Stomach (tissue), 9 donors: ENCODE results near the gene TSPAN1. TPM values are rescaled to one million over a fixed set of nuclear protein-coding genes. Genes with fewer than 3 reads are reported as not detected.

Source experiments
- DNase-seq, 2 donors: peaks; one replicate each; pipeline versions ENCODE4 v3.0.0 to v3.0.0-alpha.2; 2013 to 2019
- H3K27ac ChIP-seq, 5 donors: fragments of 200-600 bp in 4 of 5; sonication (generic) in 4 of 5; one replicate each; pipeline ENCODE4 v1.5.1; 2013 to 2019; ENCODE audit warnings: mild to moderate bottlenecking in 1 of 5, moderate library complexity in 1 of 5
- H3K27me3 ChIP-seq, 3 donors: fragments of 200-600 bp; sonication (generic); one replicate each; pipeline ENCODE4 v1.5.1; 2017 to 2019; ENCODE audit warnings: mixed run types in 1 of 3
- H3K36me3 ChIP-seq, 4 donors: fragments of 200-600 bp; sonication (generic); 1 replicate in 3 of 4; 2 replicates in 1 of 4; pipeline ENCODE4 v1.5.1; 2016 to 2019
- H3K4me1 ChIP-seq, 4 donors: fragments of 200-600 bp; sonication (generic); one replicate each; pipeline ENCODE4 v1.5.1; 2016 to 2019
- H3K4me3 ChIP-seq, 4 donors: fragments of 200-600 bp; sonication (generic) in 3 of 4; one replicate each; pipeline ENCODE4 v1.5.1; 2016 to 2019; ENCODE audit warnings: mild to moderate bottlenecking in 1 of 4
- H3K9me3 ChIP-seq, 4 donors: fragments of 200-600 bp; sonication (generic); one replicate each; pipeline ENCODE4 v1.5.1; 2016 to 2019
- CTCF ChIP-seq, 7 experiments: fragments of 450-650 bp in 4 of 7; fragments of 200-600 bp in 3 of 7; sonication (generic) in 3 of 7; IDR thresholded peaks; one replicate each; pipeline ENCODE4 v1.5.1; 2016 to 2019; ENCODE audit warnings: antibody characterized with exemption in 7 of 7, control low read depth in 2 of 7, mild to moderate bottlenecking in 1 of 7
- EP300 ChIP-seq: sonication (generic); formaldehyde crosslinking; IDR thresholded peaks from one replicate; pipeline ENCODE4 v1.6.1; 2017; ENCODE audit warnings: antibody characterized with exemption
- POLR2A ChIP-seq, 4 donors: fragments of 450-650 bp; IDR thresholded peaks; one replicate each; pipeline ENCODE4 v1.6.1; 2016; ENCODE audit warnings: antibody characterized with exemption in 4 of 4, control low read depth in 2 of 4, mild to moderate bottlenecking in 1 of 4, moderate library complexity in 1 of 4
- POLR2AphosphoS5 ChIP-seq, 3 donors: sonication (generic); formaldehyde crosslinking; IDR thresholded peaks; one replicate each; pipeline ENCODE4 v1.6.1; 2016; ENCODE audit warnings: antibody characterized with exemption in 3 of 3
- WGBS, 5 donors: extraction: QIAGEN DNeasy Blood & Tissue Kit in 3 of 5; methylation state at CpG; one replicate each; pipeline versions ENCODE4 v1.1.5 to v1.1.7; 2013 to 2018; 5-methylcytosine and 5-hydroxymethylcytosine counted together
- intact Hi-C: fragments of 100-400 bp; cut with DNase I; formaldehyde crosslinking; loops from one replicate; pipeline ENCODE4 v1.15.1; 2023; ENCODE audit warnings: low total_unique reads
- polyA plus RNA-seq, 3 donors: library from polyadenylated mRNA; stranded (reverse); fragments of 200-250 nt; gene quantifications; one replicate each; pipeline ENCODE4 v1.2.3, GENCODE V29; 2013
- total RNA-seq, 5 donors: library from RNA; depleted of rRNA; stranded (reverse); fragments of >200 nt; gene quantifications; one replicate each; pipeline versions ENCODE4 v1.1.0 to v1.2.3, GENCODE V29; 2014 to 2016
- donor health status: healthy with polysubstance abuse.
- donor health status: Bipolar disorder and iron deficiency.
- donor health status: healthy.

The TSPAN1 gene
- total and polyA plus RNA-seq, 8 donors, result 35.9 to 154 (median 73.0) TPM

- Histone ChIP-seq H3K4me1 (peaks cover 10 to 56% (median 28%) of the 10 kb centered on the region in 4 donors), H3K4me3 (peak overlapping the region; percentile 58 to 65 (median 64)), H3K36me3 (no peaks in the 10 kb centered on the region), H3K27ac (peak overlapping the region in 4 of 5 donors; percentile 95 to 98 (median 95)), H3K9me3 (no peaks in the 10 kb centered on the region), H3K27me3 (peaks cover 0 to 11% (median 0%) of the 10 kb centered on the region in 3 donors)
- WGBS, 5 donors, result 51 to 57% (median 54%) methylated on average over 3 of the region's 3 CpGs
- intact Hi-C loops, result no loop called here
- TF ChIP-seq EP300 (no peak), POLR2AphosphoS5 (IDR thresholded peaks at IDR 0.05) (no peak), CTCF (IDR thresholded peaks at IDR 0.05) (no peak), POLR2A (IDR thresholded peaks at IDR 0.05) (no peak)
- no peak for DNase-seq
Observed at GRCh38 chr1:46133781-46134350, 41.0 kb upstream of the TSPAN1 start.

GRCh38 chr1:46134660-46135331 lies 40.1 kb upstream of the TSPAN1 start:
- H3K27me3 ChIP-seq, result peaks cover 0 to 11% (median 0%) of the 10 kb centered on the region in 3 donors
- H3K9me3 ChIP-seq, result no peaks in the 10 kb centered on the region
- H3K27ac ChIP-seq, result peak overlapping the region in 4 of 5 donors; percentile 95 to 98 (median 95)
- H3K4me3 ChIP-seq, result no peak overlapping the region
- DNase-seq, result peak in 1 of 2 donors; percentile 28
- TF ChIP-seq CTCF (IDR thresholded peaks at IDR 0.05) (no peak), POLR2AphosphoS5 (IDR thresholded peaks at IDR 0.05) (peak in 2 of 3 donors; percentile 32 to 38), POLR2A (IDR thresholded peaks at IDR 0.05) (no peak), EP300 (no peak)
- 18 to 44% (median 27%) methylated on average over 3 of the region's 3 CpGs for WGBS, 5 donors
- intact Hi-C loops, result no loop called here
- H3K36me3 ChIP-seq, result no peaks in the 10 kb centered on the region
- H3K4me1 ChIP-seq, result peaks cover 10 to 47% (median 28%) of the 10 kb centered on the region in 4 donors

- H3K4me3 ChIP-seq, result no peak overlapping the region
- TF ChIP-seq EP300, result no peak
- H3K4me1 ChIP-seq, result peaks cover 10 to 36% (median 20%) of the 10 kb centered on the region in 4 donors
- H3K27me3 ChIP-seq, result no peaks in the 10 kb centered on the region
- DNase-seq, result no peak
- H3K36me3 ChIP-seq, result no peaks in the 10 kb centered on the region
- no peak overlapping the region for H3K27ac ChIP-seq
- no peaks in the 10 kb centered on the region for H3K9me3 ChIP-seq
- intact Hi-C loops, result no loop called here
Observed at GRCh38 chr1:46136711-46137110, 38.2 kb upstream of the TSPAN1 start.

- peak overlapping the region in 3 of 5 donors; percentile 25 to 52 (median 43) for H3K27ac ChIP-seq
- intact Hi-C loops, result no loop called here
- 39 to 48% (median 42%) methylated on average over 3 of the region's 3 CpGs for WGBS, 5 donors
Observed at GRCh38 chr1:46137916-46138315, 37.0 kb upstream of the TSPAN1 start.

More at GRCh38 chr1:46137916-46138315, 37.0 kb upstream of the TSPAN1 start:
- Histone ChIP-seq H3K4me3 (no peak overlapping the region), H3K4me1 (peaks cover 10 to 36% (median 19%) of the 10 kb centered on the region in 4 donors), H3K9me3 (no peaks in the 10 kb centered on the region), H3K36me3 (no peaks in the 10 kb centered on the region), H3K27me3 (no peaks in the 10 kb centered on the region)
- DNase-seq, result peak in 1 of 2 donors; percentile 24
- TF ChIP-seq CTCF (IDR thresholded peaks at IDR 0.05), result no peak
- TF ChIP-seq EP300, result no peak
- no peak for TF ChIP-seq POLR2AphosphoS5 (IDR thresholded peaks at IDR 0.05)
- no peak for TF ChIP-seq POLR2A (IDR thresholded peaks at IDR 0.05)
